H1 (cell line): ENCODE measurements around the gene TMPRSS12. TPM values are rescaled to one million over a fixed set of nuclear protein-coding genes. Genes with fewer than 3 reads are reported as not detected.

ENCODE experiments used
- CTCF ChIA-PET: fragments of 300-600 bp; sonication (Branson Sonifier 250); formaldehyde crosslinking; loops from one replicate; lab custom pipeline; 2021; ENCODE audit not compliant: partially characterized antibody; lab: Charles Lee
- POLR2A ChIA-PET: fragments of 300-600 bp; sonication (Branson Sonifier 250); formaldehyde crosslinking; loops from one replicate; lab custom pipeline; 2021; ENCODE audit warnings: inconsistent platforms; ENCODE audit not compliant: partially characterized antibody; lab: Charles Lee
- DNase-seq, 2 experiments: peaks; one replicate each; pipeline versions ENCODE4 v3.0.0 to v3.0.0-alpha.2; 2010 to 2022; ENCODE audit warnings: low spot score in 2 of 2, low read depth in 1 of 2, mixed read lengths in 1 of 2
- FAIRE-seq: peaks from 2 replicates; lab custom pipeline; 2011; peaks lifted over from hg19 to GRCh38; lab: Jason Lieb, UNC
- H2AFZ ChIP-seq: 2 replicates; pipeline ENCODE4 v1.8.1; 2012; ENCODE audit warnings: low read length, inconsistent platforms
- H2AK5ac ChIP-seq: 2 replicates; pipeline ENCODE4 v1.6.1; 2013; ENCODE audit warnings: low read depth, low read length
- H2BK120ac ChIP-seq: replicated peaks from 2 replicates; pipeline ENCODE3; 2013; ENCODE audit warnings: low read depth, low read length, inconsistent platforms
- H2BK12ac ChIP-seq: 2 replicates; pipeline ENCODE4 v1.6.1; 2013; ENCODE audit warnings: low read depth, low read length
- H2BK15ac ChIP-seq: 2 replicates; pipeline ENCODE4 v1.6.1; 2013; ENCODE audit warnings: low read length
- H2BK20ac ChIP-seq: 2 replicates; pipeline ENCODE4 v1.6.1; 2013; ENCODE audit warnings: low read length
- H2BK5ac ChIP-seq: 2 replicates; pipeline ENCODE4 v1.6.1; 2013; ENCODE audit warnings: low read depth, low read length
- H3K14ac ChIP-seq: 2 replicates; pipeline ENCODE4 v1.6.1; 2013; ENCODE audit warnings: inconsistent platforms; ENCODE audit not compliant: insufficient read length
- H3K18ac ChIP-seq: 2 replicates; pipeline ENCODE4 v1.6.1; 2013; ENCODE audit warnings: low read length; ENCODE audit errors: extremely low read depth
- H3K23ac ChIP-seq: 2 replicates; pipeline ENCODE4 v1.6.1; 2013; ENCODE audit warnings: inconsistent platforms; ENCODE audit not compliant: insufficient read length
- H3K23me2 ChIP-seq: 2 replicates; pipeline ENCODE4 v1.6.1; 2013; ENCODE audit warnings: low read depth, low read length
- H3K27ac ChIP-seq: 2 replicates; pipeline ENCODE4 v1.6.1; 2011; ENCODE audit warnings: low read depth, low read length, inconsistent platforms
- H3K27me3 ChIP-seq, 4 experiments: replicated peaks in 1 of 4; 1 replicate in 1 of 4; 2 replicates in 3 of 4; pipeline versions ENCODE4 v1.6.1 to v1.8.1; 2011 to 2013; ENCODE audit warnings: low read length in 3 of 4, mild to moderate bottlenecking in 3 of 4, inconsistent platforms in 2 of 4, mixed read lengths in 2 of 4, moderate library complexity in 1 of 4; ENCODE audit not compliant: control insufficient read depth in 3 of 4, insufficient read depth in 3 of 4; ENCODE audit errors: extremely low read depth in 1 of 4
- H3K36me3 ChIP-seq, 4 experiments: 2 replicates each; pipeline versions ENCODE4 v1.6.1 to v1.8.1; 2011 to 2013; ENCODE audit warnings: mild to moderate bottlenecking in 4 of 4, low read length in 3 of 4, moderate library complexity in 2 of 4, control low read depth in 1 of 4, inconsistent platforms in 1 of 4; ENCODE audit not compliant: insufficient read depth in 4 of 4, control insufficient read depth in 2 of 4
- H3K4ac ChIP-seq: replicated peaks from 2 replicates; pipeline ENCODE3; 2013; ENCODE audit warnings: low read length, low read depth, mixed read lengths, inconsistent platforms; ENCODE audit not compliant: insufficient read length
- H3K4me1 ChIP-seq, 4 experiments: replicated peaks in 1 of 4; 1 replicate in 1 of 4; 2 replicates in 3 of 4; pipeline versions ENCODE4 v1.6.1 to v1.8.1; 2011 to 2013; ENCODE audit warnings: low read length in 3 of 4, inconsistent platforms in 2 of 4, mixed read lengths in 1 of 4; ENCODE audit not compliant: insufficient read depth in 4 of 4, control insufficient read depth in 3 of 4
- H3K4me2 ChIP-seq, 2 experiments: 2 replicates each; pipeline versions ENCODE4 v1.6.1 to v1.8.1; 2011 to 2013; ENCODE audit warnings: low read depth in 2 of 2, low read length in 2 of 2, control low read depth in 1 of 2, inconsistent platforms in 1 of 2, mild to moderate bottlenecking in 1 of 2; ENCODE audit not compliant: insufficient read depth in 1 of 2
- H3K4me3 ChIP-seq, 4 experiments: fragments of 200-600, 300-600 bp in 1 of 4; sonication (generic), shearing (Covaris generic), sonication (Bioruptor Twin) in 1 of 4; 2 replicates each; pipeline versions ENCODE4 v1.5.1 to v1.8.1; 2011 to 2016; ENCODE audit warnings: low read length in 4 of 4, low read depth in 3 of 4, control low read depth in 2 of 4, inconsistent platforms in 2 of 4, mild to moderate bottlenecking in 2 of 4, mixed read lengths in 1 of 4, moderate library complexity in 1 of 4; ENCODE audit not compliant: insufficient read depth in 2 of 4; ENCODE audit errors: extremely low read depth in 1 of 4
- H3K56ac ChIP-seq: replicated peaks from 2 replicates; pipeline ENCODE3; 2013; ENCODE audit warnings: low read depth, mild to moderate bottlenecking, mixed read lengths, low read length, inconsistent platforms; ENCODE audit not compliant: insufficient read length
- H3K79me1 ChIP-seq: 2 replicates; pipeline ENCODE4 v1.6.1; 2013; ENCODE audit warnings: low read depth, low read length, control low read depth
- H3K79me2 ChIP-seq, 2 experiments: 2 replicates each; pipeline versions ENCODE4 v1.6.1 to v1.8.1; 2012 to 2013; ENCODE audit warnings: low read length in 2 of 2, mild to moderate bottlenecking in 2 of 2, inconsistent platforms in 1 of 2; ENCODE audit not compliant: insufficient read depth in 2 of 2, control insufficient read depth in 1 of 2
- H3K9ac ChIP-seq, 4 experiments: replicated peaks in 1 of 4; 1 replicate in 1 of 4; 2 replicates in 3 of 4; pipeline versions ENCODE4 v1.6.1 to v1.8.1; 2011 to 2013; ENCODE audit warnings: low read depth in 3 of 4, low read length in 3 of 4, control low read depth in 2 of 4, mild to moderate bottlenecking in 2 of 4, moderate library complexity in 2 of 4, inconsistent platforms in 1 of 4; ENCODE audit errors: extremely low read depth in 1 of 4
- H3K9me3 ChIP-seq, 2 experiments: 2 replicates each; pipeline versions ENCODE4 v1.6.1 to v1.8.1; 2012 to 2013; ENCODE audit warnings: mild to moderate bottlenecking in 2 of 2, moderate library complexity in 2 of 2, control low read depth in 1 of 2, inconsistent platforms in 1 of 2, low read depth in 1 of 2, low read length in 1 of 2, mixed read lengths in 1 of 2; ENCODE audit not compliant: insufficient read depth in 2 of 2
- H4K20me1 ChIP-seq, 2 experiments: replicated peaks in 1 of 2; 2 replicates each; pipeline versions ENCODE3 to v1.8.1; 2011 to 2013; ENCODE audit warnings: inconsistent platforms in 2 of 2, low read length in 2 of 2, mild to moderate bottlenecking in 1 of 2; ENCODE audit not compliant: insufficient read depth in 2 of 2, control insufficient read depth in 1 of 2
- H4K5ac ChIP-seq: 2 replicates; pipeline ENCODE4 v1.6.1; 2013; ENCODE audit warnings: low read length, low read depth, mixed read lengths, inconsistent platforms; ENCODE audit not compliant: insufficient read length
- H4K8ac ChIP-seq: 2 replicates; pipeline ENCODE4 v1.8.0; 2013; ENCODE audit warnings: mild to moderate bottlenecking, moderate library complexity, low read length, inconsistent platforms; ENCODE audit not compliant: insufficient read depth; ENCODE audit errors: extremely low read depth
- H4K91ac ChIP-seq: replicated peaks from 2 replicates; pipeline ENCODE3; 2013; ENCODE audit warnings: low read length, mixed read lengths, inconsistent platforms; ENCODE audit not compliant: insufficient read length
- CEBPB ChIP-seq: IDR thresholded peaks from 2 replicates; pipeline ENCODE4 v1.6.1; 2012; ENCODE audit warnings: low read depth, low read length
- CHD1 ChIP-seq: IDR thresholded peaks from 2 replicates; pipeline ENCODE4 v1.6.1; 2012; ENCODE audit warnings: low read depth, low read length, improper control_type of control experiment
- KDM5A ChIP-seq: fragments of 200-600 bp; IDR thresholded peaks from 2 replicates; pipeline ENCODE4 v1.7.1; 2012; ENCODE audit warnings: mild to moderate bottlenecking, low read length, inconsistent platforms, mixed read lengths
- POLR2A ChIP-seq, 2 experiments: IDR thresholded peaks; 1 replicate in 1 of 2; 2 replicates in 1 of 2; pipeline ENCODE4 v1.6.1; 2011; ENCODE audit warnings: low read depth in 2 of 2, low read length in 2 of 2, mild to moderate bottlenecking in 2 of 2; ENCODE audit errors: control extremely low read depth in 1 of 2
- RNF2 ChIP-seq: fragments of 200-900, 300-1000 bp; sonication (generic); IDR thresholded peaks from 2 replicates; pipeline ENCODE4 v1.7.1; 2016; ENCODE audit warnings: borderline replicate concordance, low read depth, mild to moderate bottlenecking, antibody characterized with exemption, low read length; ENCODE audit not compliant: poor library complexity, severe bottlenecking; ENCODE audit errors: missing control alignments
- WGBS, 2 experiments: shearing (Covaris generic) in 1 of 2; methylation state at CpG; one replicate each; pipeline versions ENCODE4 v1.1.6 to v1.1.7; 2013 to 2015; ENCODE audit warnings: low lambda C conversion rate in 2 of 2, mixed read lengths in 2 of 2, inconsistent platforms in 1 of 2, low coverage in 1 of 2, missing lambda C conversion rate in 1 of 2; ENCODE audit not compliant: insufficient replicate concordance in 2 of 2, insufficient coverage in 1 of 2, insufficient read length in 1 of 2; ENCODE audit errors: extremely low coverage in 1 of 2, missing lambda C conversion rate in 1 of 2; 5-methylcytosine and 5-hydroxymethylcytosine counted together
- polyA plus RNA-seq, 7 experiments: library from polyadenylated mRNA; depleted of rRNA in 3 of 7; stranded (reverse) in 5 of 7; unstranded in 2 of 7; fragments of >200 nt in 5 of 7; fragments of 200-250 nt in 2 of 7; gene quantifications; 1 replicate in 5 of 7; 2 replicates in 1 of 7; 4 replicates in 1 of 7; pipeline versions ENCODE4 v1.2.1 to v1.2.3, GENCODE V29; 2011 to 2013; ENCODE audit warnings: missing spikeins in 2 of 7, mixed read lengths in 2 of 7
- total RNA-seq: library from RNA; stranded (reverse); fragmentation: NEBNext Ultra II Directional; extraction: Animal tissue kit (Norgen Biotek cat#: 25700); gene quantifications from 2 replicates; pipeline ENCODE4 v1.2.1, GENCODE V29; 2021
- TF ChIP-seq, protein P1 (sequence below): IDR thresholded peaks from 2 replicates; pipeline ENCODE4 v1.6.1; 2012; ENCODE audit warnings: low read length, inconsistent platforms

TMPRSS12 gene
- total and polyA plus RNA-seq, 2 of the 8 experiments (the other 6 are each of a cell fraction or from before 2014, with no cell fraction given) = not detected

DNA sequence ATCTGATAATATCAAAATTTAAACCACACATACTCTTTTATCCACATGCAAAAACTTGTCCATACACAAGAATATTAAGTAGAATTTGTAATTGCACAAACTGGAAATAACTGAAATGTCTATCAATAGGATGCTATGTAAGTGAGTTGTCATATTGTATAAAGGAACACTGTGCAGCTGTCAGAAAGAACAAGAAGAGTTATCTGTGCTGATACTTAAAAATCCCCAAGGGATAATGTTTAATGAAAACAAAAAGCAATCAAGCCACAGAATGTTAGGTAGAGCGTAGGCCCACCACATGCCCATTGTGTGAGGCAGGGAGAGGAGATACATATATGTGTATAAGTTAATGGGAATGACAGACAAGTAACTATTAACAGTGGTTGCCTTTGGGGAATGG, 83.7 kb downstream of the TMPRSS12 start:
- Histone ChIP-seq H2BK12ac (no peak overlapping the region), H2BK120ac (no peak overlapping the region), H3K18ac (no peak overlapping the region), H4K20me1 (no peaks in the 10 kb centered on the region), H3K9ac (no peak overlapping the region), H2BK5ac (no peak overlapping the region), H3K4me3 (peak overlapping the region in 1 of 4 experiments; percentile 32; a peak in 1 of 8 replicates), H3K79me1 (no peaks in the 10 kb centered on the region), H4K5ac (no peak overlapping the region), H4K91ac (no peak overlapping the region), H3K9me3 (no peaks in the 10 kb centered on the region), H2BK20ac (no peak overlapping the region), H3K27me3 (no peaks in the 10 kb centered on the region), H3K79me2 (peaks cover 0 to 16% of the 10 kb centered on the region in 2 experiments; a peak in 2 of 4 replicates), H3K23ac (peak overlapping the region; percentile 0), H3K4ac (no peak overlapping the region), H3K4me1 (peaks cover 0 to 12% (median 8%) of the 10 kb centered on the region in 4 experiments; a peak in 6 of 7 replicates), H3K4me2 (peak overlapping the region in 1 of 2 experiments; percentile 34; a peak in 2 of 4 replicates), H3K56ac (no peak overlapping the region), H2BK15ac (no peak overlapping the region), H3K36me3 (no peaks in the 10 kb centered on the region), H2AK5ac (no peak overlapping the region), H3K14ac (no peak overlapping the region), H3K27ac (no peak overlapping the region), H4K8ac (no peak overlapping the region), H2AFZ (no peak overlapping the region), H3K23me2 (peaks cover 4% of the 10 kb centered on the region)
- no peak for DNase-seq
- FAIRE-seq = no peak
- 87% methylated on average over 1 of the region's 1 CpG; no CpG with 5 or more reads in 1 of the 2 experiments for WGBS, 2 experiments
- ChIA-PET CTCF (no interaction called here), POLR2A (interaction anchor here (0.6 to 1.7 kb wide), 2 partner anchors 24 to 123 kb away, joined by 3 read pairs; no protein-coding TSS in a partner anchor)
- TF ChIP-seq, protein P1, sequence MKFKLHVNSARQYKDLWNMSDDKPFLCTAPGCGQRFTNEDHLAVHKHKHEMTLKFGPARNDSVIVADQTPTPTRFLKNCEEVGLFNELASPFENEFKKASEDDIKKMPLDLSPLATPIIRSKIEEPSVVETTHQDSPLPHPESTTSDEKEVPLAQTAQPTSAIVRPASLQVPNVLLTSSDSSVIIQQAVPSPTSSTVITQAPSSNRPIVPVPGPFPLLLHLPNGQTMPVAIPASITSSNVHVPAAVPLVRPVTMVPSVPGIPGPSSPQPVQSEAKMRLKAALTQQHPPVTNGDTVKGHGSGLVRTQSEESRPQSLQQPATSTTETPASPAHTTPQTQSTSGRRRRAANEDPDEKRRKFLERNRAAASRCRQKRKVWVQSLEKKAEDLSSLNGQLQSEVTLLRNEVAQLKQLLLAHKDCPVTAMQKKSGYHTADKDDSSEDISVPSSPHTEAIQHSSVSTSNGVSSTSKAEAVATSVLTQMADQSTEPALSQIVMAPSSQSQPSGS = no peak
- TF ChIP-seq POLR2A (IDR thresholded peaks at IDR 0.05; ENCODE audit: control extremely low read depth in 1 of 2, low read depth in 2 of 2, low read length in 2 of 2) (no peak), CHD1 (no peak), CEBPB (no peak), RNF2 (no peak), KDM5A (no peak)
